Fibroblast of lung (primary cell): ENCODE measurements around the gene MKI67. TPM values are rescaled to one million over a fixed set of nuclear protein-coding genes. Genes with fewer than 3 reads are reported as not detected.
A peak's percentile ranks its signal among the peaks of the same experiment; 100 is the strongest.

ENCODE experiments used
- DNase-seq, 2 donors: peaks; one replicate each; pipeline versions ENCODE4 v3.0.0 to v3.0.0-alpha.2; 2010; ENCODE audit warnings: low read depth in 2 of 2
- H2AFZ ChIP-seq: 2 replicates; pipeline ENCODE4 v1.5.1; 2012; ENCODE audit warnings: low read length, control low read depth, inconsistent platforms
- H3K27ac ChIP-seq: 2 replicates; pipeline ENCODE4 v1.5.1; 2011; ENCODE audit warnings: low read length, control low read depth; ENCODE audit not compliant: insufficient read depth
- H3K27me3 ChIP-seq: 2 replicates; pipeline ENCODE4 v1.5.1; 2011; ENCODE audit warnings: mild to moderate bottlenecking, low read length; ENCODE audit not compliant: control insufficient read depth, insufficient read depth
- H3K36me3 ChIP-seq: 2 replicates; pipeline ENCODE4 v1.5.1; 2011; ENCODE audit warnings: low read length; ENCODE audit not compliant: control insufficient read depth, insufficient read depth
- H3K4me1 ChIP-seq: 2 replicates; pipeline ENCODE4 v1.5.1; 2011; ENCODE audit warnings: low read length; ENCODE audit not compliant: control insufficient read depth, insufficient read depth; ENCODE audit errors: extremely low read depth
- H3K4me2 ChIP-seq: 2 replicates; pipeline ENCODE4 v1.5.1; 2011; ENCODE audit warnings: low read length, control low read depth; ENCODE audit not compliant: insufficient read depth; ENCODE audit errors: extremely low read depth
- H3K4me3 ChIP-seq, 4 experiments: fragments of 200-600 bp in 1 of 4; sonication (generic) in 1 of 4; replicated peaks in 1 of 4; 2 replicates each; pipeline ENCODE4 v1.5.1; 2011 to 2016; ENCODE audit warnings: low read length in 4 of 4, low read depth in 3 of 4, mild to moderate bottlenecking in 3 of 4, control low read depth in 2 of 4, inconsistent platforms in 1 of 4, mixed read lengths in 1 of 4; ENCODE audit not compliant: insufficient read depth in 1 of 4; ENCODE audit errors: control extremely low read depth in 1 of 4
- H3K79me2 ChIP-seq: 2 replicates; pipeline ENCODE4 v1.5.1; 2012; ENCODE audit warnings: mild to moderate bottlenecking, low read length, inconsistent platforms; ENCODE audit not compliant: control insufficient read depth, insufficient read depth
- H3K9ac ChIP-seq: 2 replicates; pipeline ENCODE4 v1.5.1; 2011; ENCODE audit warnings: mild to moderate bottlenecking, low read length, control low read depth; ENCODE audit not compliant: insufficient read depth
- H3K9me3 ChIP-seq: 2 replicates; pipeline ENCODE4 v1.5.1; 2012; ENCODE audit warnings: low read depth, low read length; ENCODE audit not compliant: control insufficient read depth, insufficient read depth
- H4K20me1 ChIP-seq: 2 replicates; pipeline ENCODE4 v1.5.1; 2011; ENCODE audit warnings: low read length; ENCODE audit not compliant: control insufficient read depth, insufficient read depth; ENCODE audit errors: extremely low read depth
- EZH2 ChIP-seq: IDR thresholded peaks from 2 replicates; pipeline ENCODE4 v1.5.1; 2012; ENCODE audit warnings: low read length, control low read depth, mild to moderate bottlenecking; ENCODE audit errors: missing control alignments
- polyA plus RNA-seq, 2 donors: library from polyadenylated mRNA; depleted of rRNA in 1 of 2; stranded (reverse) in 1 of 2; unstranded in 1 of 2; fragments of >200 nt; gene quantifications; 2 replicates each; pipeline ENCODE4 v1.2.1, GENCODE V29; 2011 to 2012; ENCODE audit warnings: missing spikeins in 1 of 2
- total RNA-seq: library from RNA; depleted of rRNA; stranded (reverse); fragments of >200 nt; gene quantifications from 2 replicates; pipeline ENCODE4 v1.2.1, GENCODE V29; 2014
- TF ChIP-seq, protein P1 (sequence below), 2 donors: IDR thresholded peaks in 1 of 2; conservative IDR thresholded peaks in 1 of 2; 1 replicate in 1 of 2; 2 replicates in 1 of 2; pipeline ENCODE4 v1.5.1; 2011 to 2012; ENCODE audit warnings: low read length in 2 of 2, control low read depth in 1 of 2, inconsistent platforms in 1 of 2, low read depth in 1 of 2, mild to moderate bottlenecking in 1 of 2

The MKI67 gene
- total and polyA plus RNA-seq, 2 donors (not counting 1 experiment from before 2014, with no cell fraction given), result 4.3 to 6.4 TPM

DNA sequence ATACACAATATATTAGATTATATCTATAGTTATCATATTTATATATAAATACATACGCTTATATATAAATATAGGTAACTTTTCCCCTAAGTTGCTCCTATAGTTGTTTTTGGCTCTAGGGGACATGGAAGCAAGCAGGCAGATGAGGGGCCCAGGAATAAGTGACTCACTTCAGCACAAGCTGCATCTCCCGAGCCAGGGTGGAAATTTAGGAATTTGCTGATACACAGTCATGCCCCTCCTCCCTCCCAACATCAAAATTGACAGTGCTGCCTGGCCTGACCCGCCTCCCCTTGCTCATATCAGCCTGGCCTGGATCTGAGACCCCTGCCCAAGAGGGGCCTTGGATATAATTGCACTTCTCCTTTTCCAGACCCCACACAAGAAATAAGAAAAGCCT, 33.8 kb downstream of the MKI67 start:
- DNase-seq, result peak in 1 of 2 donors; percentile 51
- Histone ChIP-seq H3K9me3 (no peaks in the 10 kb centered on the region), H3K9ac (no peak overlapping the region), H3K27me3 (no peaks in the 10 kb centered on the region), H4K20me1 (no peaks in the 10 kb centered on the region), H3K79me2 (no peaks in the 10 kb centered on the region), H2AFZ (no peak overlapping the region), H3K27ac (no peak overlapping the region), H3K4me3 (no peak overlapping the region), H3K4me1 (no peaks in the 10 kb centered on the region), H3K4me2 (no peak overlapping the region), H3K36me3 (no peaks in the 10 kb centered on the region)
- TF ChIP-seq, protein P1, sequence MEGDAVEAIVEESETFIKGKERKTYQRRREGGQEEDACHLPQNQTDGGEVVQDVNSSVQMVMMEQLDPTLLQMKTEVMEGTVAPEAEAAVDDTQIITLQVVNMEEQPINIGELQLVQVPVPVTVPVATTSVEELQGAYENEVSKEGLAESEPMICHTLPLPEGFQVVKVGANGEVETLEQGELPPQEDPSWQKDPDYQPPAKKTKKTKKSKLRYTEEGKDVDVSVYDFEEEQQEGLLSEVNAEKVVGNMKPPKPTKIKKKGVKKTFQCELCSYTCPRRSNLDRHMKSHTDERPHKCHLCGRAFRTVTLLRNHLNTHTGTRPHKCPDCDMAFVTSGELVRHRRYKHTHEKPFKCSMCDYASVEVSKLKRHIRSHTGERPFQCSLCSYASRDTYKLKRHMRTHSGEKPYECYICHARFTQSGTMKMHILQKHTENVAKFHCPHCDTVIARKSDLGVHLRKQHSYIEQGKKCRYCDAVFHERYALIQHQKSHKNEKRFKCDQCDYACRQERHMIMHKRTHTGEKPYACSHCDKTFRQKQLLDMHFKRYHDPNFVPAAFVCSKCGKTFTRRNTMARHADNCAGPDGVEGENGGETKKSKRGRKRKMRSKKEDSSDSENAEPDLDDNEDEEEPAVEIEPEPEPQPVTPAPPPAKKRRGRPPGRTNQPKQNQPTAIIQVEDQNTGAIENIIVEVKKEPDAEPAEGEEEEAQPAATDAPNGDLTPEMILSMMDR (conservative IDR thresholded peaks at IDR 0.05 in 1 of 2, IDR thresholded peaks at IDR 0.05 in 1 of 2; ENCODE audit: low read depth in 1 of 2, low read length in 2 of 2), result no peak
- TF ChIP-seq EZH2, result no peak

DNA sequence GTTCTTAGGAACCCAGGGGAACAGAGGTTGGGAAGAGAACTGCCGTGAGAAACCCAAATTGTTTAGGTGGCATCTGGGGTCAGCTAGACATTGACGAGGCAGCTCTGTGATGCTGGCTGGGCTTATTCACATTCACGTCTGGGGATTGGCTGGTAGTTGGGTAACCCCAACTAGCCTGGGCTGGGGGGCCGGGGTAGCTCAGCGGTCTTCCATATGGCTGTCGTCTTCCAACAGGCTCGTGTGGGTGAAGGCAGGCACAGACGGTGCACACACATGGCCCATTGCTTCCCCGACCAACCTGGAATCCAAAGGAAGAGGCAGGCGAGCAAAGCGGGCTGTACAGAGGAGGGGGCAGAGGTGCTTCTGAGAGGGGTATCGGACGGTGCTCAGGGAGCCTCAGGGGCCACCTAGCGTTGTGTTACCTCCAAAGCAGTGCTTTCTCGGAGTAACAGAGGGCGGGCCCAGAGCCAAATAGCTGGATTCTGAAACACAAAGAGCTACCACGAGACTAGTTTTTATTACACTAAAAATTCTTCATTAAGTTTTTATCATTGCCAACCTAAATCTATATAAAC, 34.5 kb downstream of the MKI67 start:
- no peaks in the 10 kb centered on the region for H3K79me2 ChIP-seq
- H3K9me3 ChIP-seq, result no peaks in the 10 kb centered on the region
- no peaks in the 10 kb centered on the region for H3K27me3 ChIP-seq
- no peaks in the 10 kb centered on the region for H4K20me1 ChIP-seq
- H3K4me1 ChIP-seq, result no peaks in the 10 kb centered on the region
- H3K4me2 ChIP-seq, result no peak overlapping the region
- no peak for DNase-seq
- TF ChIP-seq EZH2, result no peak
- TF ChIP-seq, protein P1 (conservative IDR thresholded peaks at IDR 0.05 in 1 of 2, IDR thresholded peaks at IDR 0.05 in 1 of 2; ENCODE audit: low read depth in 1 of 2, low read length in 2 of 2), result no peak
- H3K27ac ChIP-seq, result no peak overlapping the region
- H3K9ac ChIP-seq, result no peak overlapping the region
- H3K4me3 ChIP-seq, result no peak overlapping the region
- H2AFZ ChIP-seq, result no peak overlapping the region
- H3K36me3 ChIP-seq, result no peaks in the 10 kb centered on the region

DNA sequence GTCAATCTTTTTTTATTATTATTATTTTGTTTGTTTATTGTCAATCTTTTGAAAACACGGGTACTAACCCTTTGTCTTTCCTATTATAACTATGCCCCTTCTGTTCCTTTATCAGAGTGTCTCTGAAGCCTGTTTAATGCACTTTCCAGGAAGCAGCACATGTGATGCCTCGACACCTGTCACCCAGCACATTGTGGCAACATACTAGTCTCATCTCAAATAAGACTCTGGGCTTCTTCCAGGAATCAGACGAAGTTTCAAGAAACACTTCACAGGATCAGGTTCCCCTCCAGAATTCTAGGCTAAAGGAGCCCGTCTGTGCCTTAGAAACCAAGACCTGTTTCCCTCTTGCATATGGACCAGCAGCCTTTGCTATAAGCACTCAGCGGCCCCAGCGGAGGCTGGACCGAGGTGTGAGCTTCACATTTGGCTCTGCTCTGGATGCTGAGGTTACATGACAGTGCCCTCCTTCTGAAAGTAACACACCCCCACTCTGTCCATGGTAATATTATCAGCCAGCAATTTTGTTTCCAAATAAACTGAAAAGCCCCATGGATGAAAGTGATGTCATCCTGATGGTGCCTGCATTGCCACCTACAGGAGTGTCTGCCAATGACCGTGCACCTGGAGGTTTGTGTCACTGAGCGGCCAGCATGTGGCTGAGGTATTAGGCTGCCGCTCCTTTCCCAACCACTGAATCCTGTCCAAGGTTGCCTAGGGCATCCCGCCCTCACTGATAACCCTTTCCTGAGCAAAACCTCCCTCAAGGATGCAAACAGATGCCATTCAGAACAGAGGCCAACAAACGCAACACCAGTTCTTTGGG, 38.1 kb downstream of the MKI67 start:
- no peak for TF ChIP-seq EZH2
- TF ChIP-seq, protein P1 (conservative IDR thresholded peaks at IDR 0.05 in 1 of 2, IDR thresholded peaks at IDR 0.05 in 1 of 2; ENCODE audit: low read depth in 1 of 2, low read length in 2 of 2), result no peak
- no peak overlapping the region for H2AFZ ChIP-seq
- no peak overlapping the region for H3K4me3 ChIP-seq
- no peaks in the 10 kb centered on the region for H3K9me3 ChIP-seq
- H4K20me1 ChIP-seq, result no peaks in the 10 kb centered on the region
- no peak overlapping the region for H3K4me2 ChIP-seq
- H3K27ac ChIP-seq, result no peak overlapping the region
- no peaks in the 10 kb centered on the region for H3K4me1 ChIP-seq
- H3K9ac ChIP-seq, result no peak overlapping the region
- no peaks in the 10 kb centered on the region for H3K79me2 ChIP-seq
- H3K36me3 ChIP-seq, result no peaks in the 10 kb centered on the region
- no peak for DNase-seq
- H3K27me3 ChIP-seq, result no peaks in the 10 kb centered on the region
